Hepatocyte (in vitro differentiated cells): ENCODE measurements around the gene DHRS9.

Experiments
- EZH2 ChIP-seq: fragments of 200-600 bp; sonication (generic); IDR thresholded peaks from 2 replicates; pipeline ENCODE4 v1.6.1; 2016; ENCODE audit warnings: antibody characterized with exemption, mild to moderate bottlenecking, borderline replicate concordance
- EZH2phosphoT487 ChIP-seq: fragments of 200-600 bp; sonication (generic); IDR thresholded peaks from one replicate; pipeline ENCODE4 v1.6.1; 2018; ENCODE audit warnings: antibody characterized with exemption, mild to moderate bottlenecking, low read depth, moderate library complexity; ENCODE audit not compliant: unreplicated experiment, severe bottlenecking
- TF ChIP-seq, protein P1 (sequence below): fragments of 200-600 bp; sonication (generic); IDR thresholded peaks from 2 replicates; pipeline ENCODE4 v1.5.1; 2016; ENCODE audit warnings: antibody characterized with exemption, mild to moderate bottlenecking; ENCODE audit not compliant: poor library complexity

DNA sequence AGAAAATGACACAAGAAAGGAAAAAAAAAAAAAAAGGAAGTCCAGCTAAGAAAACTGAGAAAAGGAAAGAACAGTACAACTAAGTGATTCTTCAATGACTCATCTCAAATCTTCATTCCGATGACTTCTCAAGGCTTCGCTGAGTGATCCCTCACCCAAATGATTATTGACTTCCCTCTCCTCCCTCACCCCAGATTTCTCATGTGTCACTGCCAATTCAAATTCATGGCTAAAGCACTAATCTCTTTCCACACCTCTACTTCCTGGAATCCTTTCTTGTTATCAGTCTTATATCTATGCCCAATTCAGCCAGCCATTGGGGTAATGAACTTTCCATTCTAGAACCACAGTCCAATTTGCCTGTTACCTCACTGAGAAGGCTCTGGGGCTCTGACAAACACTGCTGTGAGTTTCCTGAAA lies 31.0 kb upstream of the DHRS9 start:
- TF ChIP-seq, protein P1, sequence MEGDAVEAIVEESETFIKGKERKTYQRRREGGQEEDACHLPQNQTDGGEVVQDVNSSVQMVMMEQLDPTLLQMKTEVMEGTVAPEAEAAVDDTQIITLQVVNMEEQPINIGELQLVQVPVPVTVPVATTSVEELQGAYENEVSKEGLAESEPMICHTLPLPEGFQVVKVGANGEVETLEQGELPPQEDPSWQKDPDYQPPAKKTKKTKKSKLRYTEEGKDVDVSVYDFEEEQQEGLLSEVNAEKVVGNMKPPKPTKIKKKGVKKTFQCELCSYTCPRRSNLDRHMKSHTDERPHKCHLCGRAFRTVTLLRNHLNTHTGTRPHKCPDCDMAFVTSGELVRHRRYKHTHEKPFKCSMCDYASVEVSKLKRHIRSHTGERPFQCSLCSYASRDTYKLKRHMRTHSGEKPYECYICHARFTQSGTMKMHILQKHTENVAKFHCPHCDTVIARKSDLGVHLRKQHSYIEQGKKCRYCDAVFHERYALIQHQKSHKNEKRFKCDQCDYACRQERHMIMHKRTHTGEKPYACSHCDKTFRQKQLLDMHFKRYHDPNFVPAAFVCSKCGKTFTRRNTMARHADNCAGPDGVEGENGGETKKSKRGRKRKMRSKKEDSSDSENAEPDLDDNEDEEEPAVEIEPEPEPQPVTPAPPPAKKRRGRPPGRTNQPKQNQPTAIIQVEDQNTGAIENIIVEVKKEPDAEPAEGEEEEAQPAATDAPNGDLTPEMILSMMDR = no peak
- TF ChIP-seq EZH2 = no peak
- TF ChIP-seq EZH2phosphoT487 = no peak
